HepG2 (cell line): Measurements from ENCODE around the gene UQCC2. TPM values are rescaled to one million over a fixed set of nuclear protein-coding genes. Genes with fewer than 3 reads are reported as not detected.

Experiments used
- ATAC-seq: fragments of 200-7000 bp; cut with Tn5 transposase; 3 replicates; pipeline ENCODE4 v1.9.1; 2020; ENCODE audit warnings: mild to moderate bottlenecking, moderate library complexity
- BruUV-seq: library from RNA; stranded (reverse); fragments of 400-500 nt; replicated peaks from 2 replicates; lab custom pipeline; 2021; lab: Mats Ljungman, UMichigan
- CTCF ChIA-PET: fragments of 300-600 bp; formaldehyde crosslinking; extraction: SDS; loops from one replicate; lab custom pipeline; 2021; ENCODE audit warnings: low total read pairs, inconsistent platforms, low intra/inter-chr PET ratio; lab: Yijun Ruan, JAX
- POLR2A ChIA-PET: fragments of 350-600 bp; sonication (Branson Sonifier 250); formaldehyde crosslinking; loops from one replicate; lab custom pipeline; 2020; ENCODE audit warnings: antibody characterized with exemption, inconsistent platforms; lab: Yijun Ruan, JAX
- DNase-seq: peaks from one replicate; pipeline ENCODE4 v3.0.0-alpha.2; 2015; ENCODE audit warnings: low spot score
- FAIRE-seq: peaks from 3 replicates; lab custom pipeline; 2011; peaks lifted over from hg19 to GRCh38; lab: Jason Lieb, UNC
- H2AFZ ChIP-seq: one replicate; pipeline ENCODE4 v1.6.1; 2011; ENCODE audit warnings: low read length, inconsistent platforms
- H3K27ac ChIP-seq: fragments of 300-600 bp; 3 replicates; pipeline ENCODE4 v1.8.0; 2011; ENCODE audit warnings: mixed run types, mild to moderate bottlenecking, mixed read lengths, low read length, inconsistent platforms; ENCODE audit not compliant: insufficient read depth; ENCODE audit errors: extremely low read length
- H3K27me3 ChIP-seq, 2 experiments: fragments of 200-600 bp in 1 of 2; 2 replicates in 1 of 2; 3 replicates in 1 of 2; pipeline versions ENCODE4 v1.6.0 to v1.8.0; 2011; ENCODE audit warnings: low read length in 2 of 2, mild to moderate bottlenecking in 2 of 2, moderate library complexity in 2 of 2, inconsistent platforms in 1 of 2; ENCODE audit not compliant: insufficient read depth in 2 of 2, control insufficient read depth in 1 of 2
- H3K36me3 ChIP-seq, 2 experiments: fragments of 200-600 bp in 1 of 2; replicated peaks in 1 of 2; 2 replicates in 1 of 2; 3 replicates in 1 of 2; pipeline versions ENCODE4 v1.5.1 to v1.8.0; 2011; ENCODE audit warnings: low read length in 2 of 2, inconsistent platforms in 1 of 2; ENCODE audit not compliant: insufficient read depth in 2 of 2, control insufficient read depth in 1 of 2
- H3K4me1 ChIP-seq: 2 replicates; pipeline ENCODE4 v1.5.1; 2012; ENCODE audit warnings: low read length, inconsistent platforms; ENCODE audit not compliant: insufficient read depth
- H3K4me2 ChIP-seq: 2 replicates; pipeline ENCODE4 v1.6.0; 2011; ENCODE audit warnings: low read depth, low read length, inconsistent platforms
- H3K4me3 ChIP-seq, 3 experiments: fragments of 200-600 bp in 1 of 3; sonication (generic), shearing (Covaris generic) in 1 of 3; replicated peaks in 1 of 3; 2 replicates each; pipeline ENCODE4 v1.5.1; 2011 to 2016; ENCODE audit warnings: low read length in 3 of 3, inconsistent platforms in 2 of 3, low read depth in 2 of 3, mild to moderate bottlenecking in 2 of 3, control low read depth in 1 of 3, mixed read lengths in 1 of 3; ENCODE audit not compliant: insufficient read depth in 1 of 3
- H3K79me2 ChIP-seq: one replicate; pipeline ENCODE4 v1.6.1; 2011; ENCODE audit warnings: low read length, inconsistent platforms; ENCODE audit not compliant: insufficient read depth
- H3K9ac ChIP-seq: 2 replicates; pipeline ENCODE4 v1.6.0; 2011; ENCODE audit warnings: mild to moderate bottlenecking, low read depth, low read length, inconsistent platforms; ENCODE audit not compliant: insufficient read depth
- H3K9me3 ChIP-seq: 2 replicates; pipeline ENCODE4 v1.5.1; 2012; ENCODE audit warnings: mild to moderate bottlenecking, low read length
- H4K20me1 ChIP-seq: 2 replicates; pipeline ENCODE4 v1.6.0; 2011; ENCODE audit warnings: inconsistent platforms, mild to moderate bottlenecking, low read length, moderate library complexity; ENCODE audit not compliant: insufficient read depth
- IKZF1 ChIP-seq: fragments of 450-650 bp; IDR thresholded peaks from 2 replicates; pipeline ENCODE4 v1.7.1; 2016
- PITX1 ChIP-seq: sonication (generic); formaldehyde crosslinking; IDR thresholded peaks from 2 replicates; pipeline ENCODE4 v1.5.1; 2020; ENCODE audit warnings: mild to moderate bottlenecking, missing genetic modification reagents
- SMYD3 ChIP-seq: sonication (generic); formaldehyde crosslinking; IDR thresholded peaks from 2 replicates; pipeline ENCODE4 v1.8.1; 2023; ENCODE audit warnings: mild to moderate bottlenecking, missing genetic modification reagents
- SP2 ChIP-seq: sonication (generic); formaldehyde crosslinking; IDR thresholded peaks from 2 replicates; pipeline ENCODE4 v1.5.1; 2020; ENCODE audit warnings: mild to moderate bottlenecking, missing genetic modification reagents
- THAP11 ChIP-seq: IDR thresholded peaks from 2 replicates; pipeline ENCODE4 v1.6.1; 2016; ENCODE audit warnings: missing biosample characterization, missing genetic modification reagents
- ZNF121 ChIP-seq: sonication (generic); formaldehyde crosslinking; IDR thresholded peaks from 2 replicates; pipeline ENCODE4 v1.5.0; 2020; ENCODE audit warnings: mild to moderate bottlenecking, missing genetic modification reagents
- WGBS: methylation state at CpG from one replicate; pipeline ENCODE4 v1.1.6; 2017; ENCODE audit warnings: low lambda C conversion rate; 5-methylcytosine and 5-hydroxymethylcytosine counted together
- in situ Hi-C: cut with HindIII; loops from 2 replicates; pipeline ENCODE4 v1.10.0; 2017; ENCODE audit warnings: low pct_unique_long_range_greater_than_20kb; ENCODE audit not compliant: extremely low pct_ligation_motif_present
- intact Hi-C: fragments of 100-400 bp; cut with micrococcal nuclease; formaldehyde crosslinking; loops from one replicate; pipeline ENCODE4 v1.10.0; 2022; ENCODE audit not compliant: unreplicated experiment
- polyA plus RNA-seq, 8 experiments: library from polyadenylated mRNA; depleted of rRNA in 3 of 8; stranded (reverse) in 7 of 8; unstranded in 1 of 8; fragments of >200 nt; fragmentation: Illumina TruSeq in 4 of 8; extraction: Trizol in 4 of 8; gene quantifications; 2 replicates each; pipeline versions ENCODE4 v1.2.1 to v1.2.3, GENCODE V29; 2011 to 2016; ENCODE audit warnings: low read depth in 4 of 8, missing spikeins in 1 of 8, mixed read lengths in 1 of 8; ENCODE audit not compliant: insufficient read depth in 1 of 8
- total RNA-seq, 5 experiments: library from RNA; depleted of rRNA; stranded (reverse); fragments of >200 nt; fragmentation: Illumina TruSeq; extraction: Trizol; gene quantifications; 2 replicates each; pipeline ENCODE4 v1.2.3, GENCODE V29; 2016; ENCODE audit warnings: low read depth in 1 of 5
- TF ChIP-seq, protein P1 (sequence below): sonication (generic); formaldehyde crosslinking; IDR thresholded peaks from 2 replicates; pipeline ENCODE4 v1.9.0; 2022; ENCODE audit warnings: missing genetic modification reagents, mild to moderate bottlenecking, borderline replicate concordance
- TF ChIP-seq, protein P2 (sequence below): sonication (generic); formaldehyde crosslinking; IDR thresholded peaks from 2 replicates; pipeline ENCODE4 v1.5.1; 2020; ENCODE audit warnings: mild to moderate bottlenecking, missing genetic modification reagents, moderate library complexity

Gene UQCC2
- total and polyA plus RNA-seq, 2 of the 13 experiments (the other 11 are each of a cell fraction or from before 2014, with no cell fraction given) = 82.4 to 238 TPM

DNA sequence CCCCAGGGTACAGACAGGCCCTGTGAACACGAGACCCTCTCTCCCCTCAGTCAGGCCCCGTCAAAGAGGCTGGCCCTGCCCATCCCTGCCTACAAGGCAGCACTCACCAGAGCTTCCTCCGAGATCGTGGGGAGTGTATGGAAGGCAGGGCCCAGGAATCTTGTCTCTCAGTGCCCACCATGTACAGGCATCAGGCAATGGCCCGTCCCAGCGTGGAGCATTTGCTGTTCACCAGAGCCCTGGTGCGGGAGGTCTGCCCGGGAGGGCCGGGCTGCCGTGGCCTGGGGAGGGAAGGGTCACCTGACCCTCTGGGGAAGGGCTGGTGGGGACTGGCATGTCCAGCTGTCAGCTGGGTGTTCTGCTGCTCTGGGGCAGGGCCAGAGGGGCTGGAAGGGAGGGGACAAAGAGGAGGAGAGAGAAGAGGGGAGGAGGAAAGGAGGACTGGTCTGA lies 35.2 kb upstream of the UQCC2 start, which contains the start of gene IP6K3:
Gene IP6K3 (minus strand): TSS at position 255 of the 450 bp plus-strand sequence. CDS start 11,429 bp downstream, outside the sequence.
- ATAC-seq = peak; percentile 8
- CTCF ChIA-PET = interaction anchor here (5.7 kb wide), 1 partner anchor 17 kb away, joined by 77 read pairs; no protein-coding TSS in a partner anchor
- FAIRE-seq = no peak

More for the DNA sequence above, 35.2 kb upstream of the UQCC2 start, which contains the start of gene IP6K3:
- in situ Hi-C loops (no loop called here), intact Hi-C loops (no loop called here)
- Histone ChIP-seq H3K4me3 (peak within 1 kb of the TSS in 1 of 3 experiments; percentile 19; a peak in 1 of 6 replicates), H3K27ac (no peak within 1 kb of the TSS), H3K4me1 (peaks cover 57% of the 10 kb centered on the region), H3K4me2 (peak within 1 kb of the TSS; percentile 59), H3K9ac (no peak within 1 kb of the TSS), H3K27me3 (peaks cover 4 to 48% of the 10 kb centered on the region in 2 experiments; a peak in 4 of 5 replicates), H3K36me3 (no peaks in the 10 kb centered on the region), H4K20me1 (no peaks in the 10 kb centered on the region), H2AFZ (no peak within 1 kb of the TSS), H3K9me3 (no peaks in the 10 kb centered on the region), H3K79me2 (no peaks in the 10 kb centered on the region)
- TF ChIP-seq THAP11 (CRISPR knock-in tag) (no peak), ZNF121 (CRISPR knock-in tag) (peak; percentile 73; the same call in 1 of the 2 replicates), SMYD3 (no peak), SP2 (CRISPR knock-in tag) (no peak), PITX1 (CRISPR knock-in tag) (no peak), IKZF1 (no peak)
- TF ChIP-seq, protein P1, sequence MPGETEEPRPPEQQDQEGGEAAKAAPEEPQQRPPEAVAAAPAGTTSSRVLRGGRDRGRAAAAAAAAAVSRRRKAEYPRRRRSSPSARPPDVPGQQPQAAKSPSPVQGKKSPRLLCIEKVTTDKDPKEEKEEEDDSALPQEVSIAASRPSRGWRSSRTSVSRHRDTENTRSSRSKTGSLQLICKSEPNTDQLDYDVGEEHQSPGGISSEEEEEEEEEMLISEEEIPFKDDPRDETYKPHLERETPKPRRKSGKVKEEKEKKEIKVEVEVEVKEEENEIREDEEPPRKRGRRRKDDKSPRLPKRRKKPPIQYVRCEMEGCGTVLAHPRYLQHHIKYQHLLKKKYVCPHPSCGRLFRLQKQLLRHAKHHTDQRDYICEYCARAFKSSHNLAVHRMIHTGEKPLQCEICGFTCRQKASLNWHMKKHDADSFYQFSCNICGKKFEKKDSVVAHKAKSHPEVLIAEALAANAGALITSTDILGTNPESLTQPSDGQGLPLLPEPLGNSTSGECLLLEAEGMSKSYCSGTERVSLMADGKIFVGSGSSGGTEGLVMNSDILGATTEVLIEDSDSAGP (CRISPR knock-in tag) = peak; percentile 38; the same call in 1 of the 2 replicates
- TF ChIP-seq, protein P2, sequence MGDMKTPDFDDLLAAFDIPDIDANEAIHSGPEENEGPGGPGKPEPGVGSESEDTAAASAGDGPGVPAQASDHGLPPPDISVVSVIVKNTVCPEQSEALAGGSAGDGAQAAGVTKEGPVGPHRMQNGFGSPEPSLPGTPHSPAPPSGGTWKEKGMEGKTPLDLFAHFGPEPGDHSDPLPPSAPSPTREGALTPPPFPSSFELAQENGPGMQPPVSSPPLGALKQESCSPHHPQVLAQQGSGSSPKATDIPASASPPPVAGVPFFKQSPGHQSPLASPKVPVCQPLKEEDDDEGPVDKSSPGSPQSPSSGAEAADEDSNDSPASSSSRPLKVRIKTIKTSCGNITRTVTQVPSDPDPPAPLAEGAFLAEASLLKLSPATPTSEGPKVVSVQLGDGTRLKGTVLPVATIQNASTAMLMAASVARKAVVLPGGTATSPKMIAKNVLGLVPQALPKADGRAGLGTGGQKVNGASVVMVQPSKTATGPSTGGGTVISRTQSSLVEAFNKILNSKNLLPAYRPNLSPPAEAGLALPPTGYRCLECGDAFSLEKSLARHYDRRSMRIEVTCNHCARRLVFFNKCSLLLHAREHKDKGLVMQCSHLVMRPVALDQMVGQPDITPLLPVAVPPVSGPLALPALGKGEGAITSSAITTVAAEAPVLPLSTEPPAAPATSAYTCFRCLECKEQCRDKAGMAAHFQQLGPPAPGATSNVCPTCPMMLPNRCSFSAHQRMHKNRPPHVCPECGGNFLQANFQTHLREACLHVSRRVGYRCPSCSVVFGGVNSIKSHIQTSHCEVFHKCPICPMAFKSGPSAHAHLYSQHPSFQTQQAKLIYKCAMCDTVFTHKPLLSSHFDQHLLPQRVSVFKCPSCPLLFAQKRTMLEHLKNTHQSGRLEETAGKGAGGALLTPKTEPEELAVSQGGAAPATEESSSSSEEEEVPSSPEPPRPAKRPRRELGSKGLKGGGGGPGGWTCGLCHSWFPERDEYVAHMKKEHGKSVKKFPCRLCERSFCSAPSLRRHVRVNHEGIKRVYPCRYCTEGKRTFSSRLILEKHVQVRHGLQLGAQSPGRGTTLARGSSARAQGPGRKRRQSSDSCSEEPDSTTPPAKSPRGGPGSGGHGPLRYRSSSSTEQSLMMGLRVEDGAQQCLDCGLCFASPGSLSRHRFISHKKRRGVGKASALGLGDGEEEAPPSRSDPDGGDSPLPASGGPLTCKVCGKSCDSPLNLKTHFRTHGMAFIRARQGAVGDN (CRISPR knock-in tag) = 0 out of 2 replicates have a peak, but pooled peaks have one; percentile 11
- WGBS = 0% methylated on average over 8 of the region's 10 CpGs
- POLR2A ChIA-PET = interaction anchor here (4.5 to 4.6 kb wide), 2 partner anchors 14 to 36 kb away, joined by 34 to 48 read pairs; partner anchors contain the start of gene UQCC2
- BruUV-seq = no TSS peak
- no peak for DNase-seq
